ENCODE measurements around the gene MT2A.

Gene MT2A

GRCh38 chr16:56600398-56600999 is 7.9 kb upstream of the MT2A start:
- DNase-seq (ENCODE audit: low spot score): peak; percentile 34

- no peak for DNase-seq (ENCODE audit: low spot score)
Observed at GRCh38 chr16:56601325-56601724, 7.1 kb upstream of the MT2A start.

GRCh38 chr16:56603589-56603988 is 4.8 kb upstream of the MT2A start:
- DNase-seq (ENCODE audit: low spot score): no peak

GRCh38 chr16:56604966-56605365 is 3.4 kb upstream of the MT2A start:
- no peak for DNase-seq (ENCODE audit: low spot score)

GRCh38 chr16:56605475-56605874 is 2.9 kb upstream of the MT2A start:
- DNase-seq (ENCODE audit: low spot score): no peak

GRCh38 chr16:56606071-56606475 is 2.3 kb upstream of the MT2A start:
- no peak for DNase-seq (ENCODE audit: low spot score)

GRCh38 chr16:56606476-56607108 is 1.8 kb upstream of the MT2A start:
- peak; percentile 61 for DNase-seq (ENCODE audit: low spot score)

GRCh38 chr16:56607109-56607618 is 1.2 kb upstream of the MT2A start:
- DNase-seq (ENCODE audit: low spot score): peak; percentile 81

- no peak for DNase-seq (ENCODE audit: low spot score)
Observed at GRCh38 chr16:56607675-56608042, 725 bp upstream of the MT2A start.

- DNase-seq (ENCODE audit: low spot score): no peak
Observed at GRCh38 chr16:56608876-56609462, 585 bp downstream of the MT2A start.

- peak; percentile 46 for DNase-seq (ENCODE audit: low spot score)
Observed at GRCh38 chr16:56609463-56609921, 1.1 kb downstream of the MT2A start.

- peak; percentile 46 for DNase-seq (ENCODE audit: low spot score)
Observed at GRCh38 chr16:56610017-56610608, 1.7 kb downstream of the MT2A start.

- no peak for DNase-seq (ENCODE audit: low spot score)
Observed at GRCh38 chr16:56610609-56611111, 2.3 kb downstream of the MT2A start.

- DNase-seq (ENCODE audit: low spot score): no peak
Observed at GRCh38 chr16:56611281-56611833, 3.0 kb downstream of the MT2A start.

- DNase-seq (ENCODE audit: low spot score): no peak
Observed at GRCh38 chr16:56613706-56614105, 5.3 kb downstream of the MT2A start.

- DNase-seq (ENCODE audit: low spot score): no peak
Observed at GRCh38 chr16:56614549-56614991, 6.2 kb downstream of the MT2A start.

- no peak for DNase-seq (ENCODE audit: low spot score)
Observed at GRCh38 chr16:56615353-56615752, 7.0 kb downstream of the MT2A start.

GRCh38 chr16:56616608-56617211 is 8.3 kb downstream of the MT2A start:
- DNase-seq (ENCODE audit: low spot score): no peak

- DNase-seq (ENCODE audit: low spot score): no peak
Observed at GRCh38 chr16:56617212-56618085, 9.1 kb downstream of the MT2A start.

GRCh38 chr16:56618138-56618537 is 9.8 kb downstream of the MT2A start:
- no peak for DNase-seq (ENCODE audit: low spot score)

GRCh38 chr16:56620339-56620897 is 12.0 kb downstream of the MT2A start:
- DNase-seq (ENCODE audit: low spot score): no peak
